ENCODE data around the gene TMPRSS13.
"Not testable (repeated sequence)": the region's sequence is repeated elsewhere in the genome, so short reads cannot be mapped to it uniquely, and the experiment has no call there.

The TMPRSS13 gene

DNA sequence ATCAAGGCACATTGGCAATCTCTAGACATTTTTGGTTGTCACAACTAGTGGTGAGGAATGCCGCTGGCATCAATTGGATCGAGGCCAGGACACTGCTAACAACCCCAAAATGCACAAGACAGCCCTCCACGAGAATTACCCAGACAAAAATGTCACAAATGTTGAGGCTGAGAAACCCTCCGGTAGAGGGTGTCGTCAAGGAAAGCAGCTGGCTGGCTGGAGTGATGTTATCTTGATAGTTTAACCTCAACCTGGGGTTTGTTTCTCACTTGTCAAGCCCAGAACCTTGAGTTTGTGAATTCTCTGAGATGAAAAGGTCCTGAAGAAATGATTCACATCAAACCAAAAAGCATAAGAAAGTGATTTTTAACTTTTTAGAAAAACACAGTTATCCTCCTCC lies 21.1 kb upstream of the TMPRSS13 start:
- DNase-seq, result peak; percentile 35

DNA sequence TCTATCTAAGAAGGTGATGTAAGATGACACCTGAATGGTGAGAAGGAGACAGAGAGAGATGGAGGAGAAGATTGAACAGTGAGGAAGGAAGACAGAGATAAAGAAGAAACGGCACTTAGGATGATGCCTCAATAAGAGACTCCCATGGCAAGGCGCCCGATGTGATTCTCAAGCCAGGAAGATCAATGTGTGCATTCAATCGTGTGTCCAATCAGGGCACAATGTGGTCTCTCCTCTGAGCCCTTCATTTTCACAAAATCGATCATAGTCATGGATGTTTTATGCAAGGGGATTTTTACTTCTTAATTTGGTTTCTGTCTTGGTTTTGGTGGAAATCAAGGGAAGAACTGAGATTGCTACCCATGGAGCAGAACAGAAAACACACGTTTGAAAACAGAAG lies 19.9 kb upstream of the TMPRSS13 start:
- peak; percentile 16 for DNase-seq

DNA sequence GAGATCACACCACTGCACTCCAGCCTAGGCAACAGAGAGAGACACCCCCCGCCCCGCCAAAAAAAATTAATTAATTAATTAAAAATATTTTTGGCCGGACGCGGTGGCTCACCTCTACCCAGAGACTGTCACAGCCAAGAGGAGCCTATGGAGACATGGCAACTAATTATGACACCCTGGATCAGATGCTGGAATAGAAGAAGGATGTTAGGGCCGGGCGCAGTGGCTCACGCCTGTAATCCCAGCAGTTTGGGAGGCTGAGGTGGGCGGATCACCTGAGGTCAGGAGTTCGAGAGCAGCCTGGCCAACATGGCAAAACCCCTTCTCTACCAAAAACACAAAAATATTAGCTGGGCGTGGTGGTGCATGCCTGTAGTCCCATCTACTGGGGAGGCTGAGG lies 19.3 kb upstream of the TMPRSS13 start:
- DNase-seq, result not testable (repeated sequence)

DNA sequence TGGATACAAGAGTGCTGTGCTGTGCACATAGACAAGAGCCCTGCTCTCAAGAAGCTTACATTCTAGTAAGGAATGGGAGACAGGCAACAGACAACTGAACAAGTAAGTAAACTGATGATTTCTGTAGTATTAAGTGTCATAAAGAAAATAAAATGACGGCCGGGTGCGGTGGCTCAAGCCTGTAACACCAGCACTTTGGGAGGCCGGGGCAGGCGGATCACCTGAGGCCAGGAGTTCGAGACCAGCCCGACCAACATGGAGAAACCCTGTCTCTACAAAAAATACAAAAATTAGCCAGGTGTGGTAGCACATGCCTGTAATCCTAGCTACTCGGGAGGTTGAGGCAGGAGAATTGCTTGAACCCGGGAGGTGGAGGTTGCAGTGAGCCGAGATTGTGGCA lies 18.5 kb upstream of the TMPRSS13 start:
- DNase-seq, result not testable (repeated sequence)

DNA sequence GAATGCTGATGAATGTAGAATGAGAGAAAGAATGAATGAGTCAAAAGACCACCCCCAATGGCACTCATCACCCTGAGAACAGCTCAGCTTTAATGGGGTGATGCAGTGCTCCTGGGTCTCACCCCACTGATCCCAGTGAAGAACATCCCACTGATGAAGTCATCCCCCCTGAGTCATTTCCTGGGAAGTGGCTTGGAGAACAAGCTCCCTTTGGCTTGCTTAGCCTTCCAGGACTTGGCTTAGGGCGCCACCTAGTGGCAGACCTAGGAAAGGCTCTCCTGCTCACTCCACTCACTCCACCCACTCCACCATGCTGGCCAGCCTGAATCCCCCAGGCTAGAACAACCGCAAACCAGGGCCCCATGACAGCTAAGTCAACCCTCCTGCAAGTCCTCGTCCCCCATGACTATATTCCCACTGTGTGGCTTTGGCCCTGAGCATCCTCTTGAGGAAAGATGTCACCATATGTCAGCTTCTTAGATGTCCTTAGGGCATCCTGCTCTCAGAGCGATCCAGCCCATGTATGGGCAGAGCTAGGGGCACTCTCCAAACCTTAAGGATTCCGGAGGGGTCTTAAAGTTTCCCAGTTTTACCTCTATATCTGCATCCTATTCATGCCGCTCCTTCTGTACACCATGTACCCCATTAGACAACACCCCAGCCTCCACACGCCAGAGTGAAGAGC lies 17.8 kb upstream of the TMPRSS13 start:
- peak; percentile 91 for DNase-seq

DNA sequence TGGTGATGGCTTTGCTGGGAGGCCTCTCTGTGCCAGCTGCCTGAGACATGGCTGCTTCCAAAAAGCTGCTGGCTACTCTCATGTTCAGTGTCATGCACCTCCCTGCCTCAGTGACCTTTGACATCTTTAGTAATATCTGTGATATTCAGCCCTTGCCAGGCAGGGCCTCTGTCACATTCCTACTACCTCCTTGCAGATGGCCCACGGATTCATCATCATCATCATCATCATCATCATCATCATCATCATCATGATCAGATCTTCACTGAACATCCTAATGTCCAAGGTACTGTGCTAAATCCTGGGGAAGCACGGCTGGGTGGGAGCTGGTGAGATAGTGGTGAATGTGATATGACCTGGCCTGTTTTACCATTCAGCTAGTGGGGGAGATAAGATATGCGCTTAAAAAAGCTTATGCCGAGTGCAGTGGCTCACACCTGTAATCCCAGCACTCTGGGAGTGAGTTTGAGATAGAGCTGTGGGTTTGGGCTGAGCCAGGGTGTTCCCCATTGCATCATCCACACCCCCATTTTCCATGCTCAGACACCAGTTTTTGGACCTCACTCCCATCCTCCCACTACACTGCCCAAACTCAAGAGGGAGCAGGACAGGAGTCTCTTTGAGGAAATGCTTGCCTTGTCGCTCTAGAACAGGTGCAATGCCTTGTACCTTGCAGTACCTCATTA lies 17.1 kb upstream of the TMPRSS13 start:
- DNase-seq, result peak; percentile 35

DNA sequence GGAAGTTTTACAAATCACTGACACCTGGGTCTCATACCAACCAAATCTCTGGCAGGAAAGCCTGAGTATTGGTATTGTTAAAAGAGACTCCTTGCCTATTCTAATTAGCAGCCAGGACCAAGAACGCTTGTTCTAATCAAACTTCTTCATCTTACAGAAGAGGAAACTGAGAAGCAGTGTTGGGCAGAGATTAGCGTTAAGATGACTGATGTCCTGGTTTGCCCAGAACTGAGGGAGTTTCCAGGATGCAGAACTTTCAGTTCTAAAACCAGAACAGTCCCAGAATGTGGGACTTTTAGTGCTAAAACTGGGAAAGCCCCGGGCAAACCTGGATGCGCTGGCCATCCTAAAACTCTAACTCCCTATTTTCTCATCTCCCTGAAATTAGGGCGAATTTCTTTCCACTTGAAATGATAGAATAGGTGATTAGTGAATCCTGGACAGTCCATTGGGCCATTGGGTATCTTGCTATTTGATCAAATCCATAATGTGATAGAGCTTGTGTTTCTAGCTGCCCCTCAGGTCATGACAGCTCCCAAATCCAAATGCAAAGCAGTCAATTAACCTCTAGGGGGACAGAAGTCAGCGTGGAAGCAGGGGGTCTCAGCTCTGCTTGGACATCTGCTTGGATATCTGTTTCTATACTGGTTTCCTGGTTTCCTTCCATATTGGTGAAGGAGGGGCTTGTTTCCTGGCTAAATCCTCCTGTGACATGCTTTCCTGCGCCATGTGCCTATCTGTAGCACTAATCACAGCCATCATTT lies 16.0 kb upstream of the TMPRSS13 start:
- peak; percentile 80 for DNase-seq

DNA sequence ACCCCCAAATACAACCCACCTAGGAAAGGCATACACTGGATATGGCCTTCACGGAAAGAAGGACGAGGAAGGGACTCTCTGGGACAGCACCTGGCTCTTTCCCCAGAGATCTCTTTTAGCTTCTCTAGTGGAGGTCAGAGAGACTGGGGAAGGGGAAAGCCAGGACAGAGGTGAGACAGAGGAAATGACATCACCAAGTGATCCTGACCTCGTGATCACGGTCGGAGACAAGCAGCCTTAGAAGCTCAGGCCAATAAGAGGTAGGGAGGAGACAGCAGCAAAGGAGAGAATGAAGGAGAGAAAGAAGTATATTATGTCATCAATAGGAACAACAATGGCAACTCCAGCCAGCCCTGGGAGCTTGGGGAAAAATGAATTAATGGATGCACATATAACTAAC lies 15.4 kb upstream of the TMPRSS13 start:
- peak; percentile 20 for DNase-seq

DNA sequence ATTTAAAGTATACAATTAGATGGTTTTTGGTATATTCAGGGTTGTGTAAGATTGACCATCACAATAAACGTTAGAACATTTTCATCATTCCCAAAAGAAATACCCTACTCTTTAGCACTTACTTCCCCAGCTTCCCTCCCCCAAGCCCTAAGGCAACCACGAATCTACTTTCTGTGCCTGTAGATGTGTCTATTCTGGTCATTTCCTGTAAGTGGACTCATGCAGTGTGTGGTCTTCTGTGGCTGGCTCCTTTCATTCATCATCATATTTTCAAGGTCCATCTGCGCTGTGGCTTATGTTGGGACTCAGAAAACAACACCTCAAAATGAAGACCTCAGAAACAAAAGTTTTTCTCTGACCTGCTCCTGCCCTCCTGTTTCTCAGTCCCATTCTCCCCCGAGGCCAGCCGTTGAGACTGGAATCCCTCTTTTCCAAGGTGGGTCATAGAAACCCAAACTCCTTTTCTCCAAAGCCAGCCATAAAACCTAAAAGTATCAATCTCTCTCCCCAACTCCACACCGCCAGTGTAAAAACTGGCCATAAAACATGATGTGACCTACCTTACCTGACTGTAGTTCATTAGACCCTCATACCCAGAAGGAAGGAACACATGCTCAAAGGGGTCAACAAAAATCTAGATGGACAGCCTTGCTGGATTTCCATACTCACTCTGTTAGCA lies 12.9 kb upstream of the TMPRSS13 start:
- no peak for DNase-seq

DNA sequence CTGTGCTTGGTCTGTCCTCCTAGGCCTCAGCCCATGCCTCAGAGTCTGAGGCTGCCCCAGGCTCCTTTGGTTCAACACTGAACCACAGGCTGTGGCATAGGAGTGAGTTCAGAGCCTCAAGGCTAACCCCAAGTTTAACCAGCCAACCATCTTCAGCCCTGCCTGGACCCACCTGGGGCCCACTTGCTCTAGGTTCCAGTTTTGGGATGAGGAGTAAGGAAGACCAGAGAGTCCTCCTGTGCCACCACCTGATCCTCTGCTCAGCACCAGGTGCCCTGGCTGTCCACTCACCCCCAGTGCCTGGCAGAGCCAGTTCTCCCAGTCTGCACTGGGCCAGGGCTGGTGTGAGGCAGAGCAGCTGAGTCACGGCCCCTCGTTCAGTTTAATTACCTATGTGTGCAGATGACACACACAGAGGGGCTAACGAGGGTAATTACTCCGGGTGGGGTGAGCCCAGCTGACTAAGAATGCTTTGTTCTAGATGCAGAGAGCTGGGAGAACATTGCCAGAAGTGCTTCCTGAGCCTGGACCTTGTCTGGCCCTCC lies 12.0 kb upstream of the TMPRSS13 start:
- DNase-seq, result no peak

DNA sequence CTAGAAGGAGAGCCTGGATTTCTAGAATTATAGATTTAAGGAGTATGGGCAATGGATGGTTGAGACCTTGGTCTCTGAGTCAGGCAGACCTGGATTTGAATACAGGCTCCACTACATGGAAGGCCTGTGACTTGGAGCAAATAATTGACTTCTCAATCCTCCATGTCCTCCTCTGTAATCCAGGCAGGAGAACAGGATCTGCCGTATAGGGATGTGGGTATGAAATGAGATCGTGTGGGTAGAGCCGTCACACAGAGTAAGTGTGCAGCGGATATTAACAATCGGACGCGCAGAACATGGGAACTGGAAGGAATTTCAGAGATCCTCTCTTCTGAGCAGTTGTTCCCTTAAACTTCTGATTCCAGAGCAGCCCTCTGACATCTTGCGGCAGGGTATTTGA lies 11.5 kb upstream of the TMPRSS13 start:
- DNase-seq, result no peak

DNA sequence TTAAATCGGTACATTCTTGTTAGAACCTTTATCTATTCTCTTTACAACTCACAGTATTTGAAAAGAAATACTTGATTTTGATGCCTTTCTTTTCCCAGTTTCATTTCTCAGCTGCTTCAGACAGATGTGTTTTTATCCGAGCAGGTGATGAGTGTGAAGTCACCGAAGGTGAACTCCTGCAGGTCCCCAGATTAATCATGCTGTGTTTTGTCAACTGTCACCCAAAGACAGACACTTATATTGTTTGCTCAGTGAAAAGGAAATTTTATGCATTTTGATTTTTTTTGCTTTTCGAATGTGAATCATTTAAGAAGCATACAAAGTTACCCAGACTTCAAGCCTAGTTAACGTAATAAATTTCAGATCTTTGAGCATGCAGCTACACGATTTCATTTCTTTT lies 7.8 kb upstream of the TMPRSS13 start:
- DNase-seq, result no peak

DNA sequence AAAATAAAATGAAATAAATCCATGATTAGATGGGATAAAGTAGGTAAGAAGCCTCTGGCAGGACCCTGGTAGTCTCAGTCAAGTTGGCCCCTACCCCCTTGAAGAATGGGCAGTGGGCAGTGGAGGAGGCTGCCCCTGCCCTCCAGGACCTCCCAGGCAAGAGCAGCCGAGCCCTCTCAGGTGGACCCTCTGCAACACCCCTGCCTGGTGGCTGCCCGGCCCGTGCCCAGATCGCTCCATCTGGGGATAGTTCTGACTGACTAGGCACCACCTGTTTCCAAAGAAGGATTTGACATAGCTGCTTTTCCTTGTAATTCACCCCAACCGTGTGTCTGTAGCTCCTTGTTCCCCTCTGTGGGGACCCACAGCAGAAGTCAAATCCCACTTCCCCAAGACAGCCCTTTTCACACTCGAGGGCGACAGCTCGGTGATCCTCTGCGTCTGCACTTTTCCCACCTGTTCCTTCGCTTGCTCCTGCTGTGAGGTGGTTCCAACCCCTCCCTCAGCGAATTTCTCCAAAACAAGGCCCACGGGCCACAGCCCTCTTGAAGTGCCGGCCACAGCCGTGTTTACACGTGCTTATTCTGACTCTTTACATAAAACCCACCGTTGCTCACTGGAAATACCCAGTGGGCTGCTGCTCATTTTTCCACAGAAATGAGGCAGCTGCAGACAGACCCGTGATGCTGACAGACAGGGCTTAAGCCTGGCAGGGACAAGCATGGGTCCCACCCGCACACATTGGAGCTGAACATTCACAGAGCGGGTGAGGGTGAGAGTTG lies 5.5 kb upstream of the TMPRSS13 start:
- DNase-seq, result no peak

DNA sequence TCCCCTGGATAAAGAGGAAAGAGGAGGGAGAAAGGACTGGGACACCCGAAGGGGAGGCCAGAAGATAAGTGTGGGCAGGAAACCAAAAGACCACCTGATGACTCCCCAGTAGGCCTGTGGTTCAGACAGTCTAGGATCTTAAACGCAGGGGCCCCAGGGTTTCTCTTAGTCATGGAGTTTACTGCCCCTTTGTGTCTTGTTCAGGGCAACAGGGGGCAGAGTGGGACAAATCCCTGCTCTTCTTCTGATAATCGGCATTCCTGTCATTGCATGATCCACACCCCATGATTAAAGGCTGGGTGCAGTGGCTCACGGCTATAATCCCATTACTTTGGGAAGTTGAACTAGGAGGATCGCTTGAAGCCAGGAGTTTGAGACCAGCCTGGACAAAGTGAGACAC lies 4.7 kb upstream of the TMPRSS13 start:
- no peak for DNase-seq

DNA sequence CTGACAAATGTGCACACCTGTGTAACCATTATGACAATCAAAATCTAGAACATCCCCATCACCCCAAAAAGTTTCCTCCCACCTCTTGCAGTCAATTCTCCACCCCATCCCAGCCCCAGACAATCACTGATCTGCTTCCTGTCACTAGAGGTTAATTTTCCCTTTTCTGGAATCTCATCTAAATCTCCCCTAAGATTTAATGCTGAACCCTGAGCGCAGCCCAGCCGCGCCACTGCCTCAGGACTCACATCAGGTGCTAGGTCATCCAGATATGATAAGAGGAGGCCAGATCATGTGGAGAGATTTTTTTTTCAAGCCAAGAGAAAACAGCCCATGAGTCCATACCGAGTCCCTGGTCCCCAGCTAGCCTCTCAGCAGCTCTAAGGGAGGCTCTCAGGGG lies 4.3 kb upstream of the TMPRSS13 start:
- no peak for DNase-seq

DNA sequence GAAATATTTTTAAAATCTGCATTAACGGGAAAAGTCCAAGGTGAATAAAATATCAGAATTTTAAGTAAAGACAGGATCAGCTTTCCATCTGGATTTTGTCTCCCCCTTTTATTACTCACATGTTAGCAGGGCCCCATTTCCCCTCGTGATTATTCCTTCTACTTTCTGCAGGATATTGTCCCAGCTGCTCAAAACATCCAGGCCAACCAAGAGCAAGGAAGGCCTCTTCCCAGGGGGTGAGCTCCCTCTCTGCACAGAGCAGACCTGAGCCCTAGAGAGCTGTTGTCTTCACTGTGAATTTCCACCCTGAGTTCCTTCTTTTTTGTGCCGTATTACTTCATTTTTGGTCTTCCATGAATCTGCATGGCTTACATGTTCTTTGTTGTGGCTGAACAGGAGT lies 3.7 kb upstream of the TMPRSS13 start:
- no peak for DNase-seq

DNA sequence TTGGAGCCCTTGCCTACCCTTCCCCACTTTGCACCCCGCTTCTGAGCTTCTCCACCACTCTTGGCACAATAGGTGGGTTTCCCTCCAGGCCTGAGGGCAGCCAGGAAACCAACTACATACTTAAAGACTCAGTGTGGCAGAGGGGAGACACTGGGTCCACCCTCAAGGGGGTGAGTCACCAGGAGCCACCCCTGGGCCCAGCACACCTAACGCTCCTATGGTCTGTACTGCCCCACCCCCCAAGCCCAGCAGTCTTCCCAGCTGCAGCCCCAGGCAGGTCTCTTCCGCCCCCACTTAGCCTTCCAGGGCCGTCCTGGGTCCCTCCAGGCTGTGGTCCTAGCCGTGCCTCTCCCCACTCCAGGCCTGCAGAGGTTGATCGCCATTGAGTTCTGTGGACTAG lies 3.2 kb upstream of the TMPRSS13 start:
- DNase-seq, result no peak

DNA sequence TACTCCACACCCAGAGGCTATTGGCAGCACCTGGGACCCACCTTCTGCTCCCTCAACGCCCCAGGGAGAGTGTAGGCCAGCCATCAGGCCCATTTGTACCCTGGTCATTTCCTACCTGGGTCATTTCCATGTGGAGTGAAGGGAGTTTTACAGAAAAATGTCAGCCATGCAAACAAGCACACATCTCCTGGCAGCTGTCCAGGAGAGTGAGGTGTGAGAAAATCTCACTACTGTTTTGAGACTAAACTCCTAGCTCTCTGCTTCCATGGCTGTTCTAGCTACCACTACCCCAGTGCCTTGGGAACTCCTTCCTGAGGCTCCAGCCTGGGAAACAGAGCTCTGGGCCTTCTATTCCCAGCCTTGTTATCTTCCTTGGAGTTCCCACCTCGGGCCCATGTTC lies 2.8 kb upstream of the TMPRSS13 start:
- no peak for DNase-seq

DNA sequence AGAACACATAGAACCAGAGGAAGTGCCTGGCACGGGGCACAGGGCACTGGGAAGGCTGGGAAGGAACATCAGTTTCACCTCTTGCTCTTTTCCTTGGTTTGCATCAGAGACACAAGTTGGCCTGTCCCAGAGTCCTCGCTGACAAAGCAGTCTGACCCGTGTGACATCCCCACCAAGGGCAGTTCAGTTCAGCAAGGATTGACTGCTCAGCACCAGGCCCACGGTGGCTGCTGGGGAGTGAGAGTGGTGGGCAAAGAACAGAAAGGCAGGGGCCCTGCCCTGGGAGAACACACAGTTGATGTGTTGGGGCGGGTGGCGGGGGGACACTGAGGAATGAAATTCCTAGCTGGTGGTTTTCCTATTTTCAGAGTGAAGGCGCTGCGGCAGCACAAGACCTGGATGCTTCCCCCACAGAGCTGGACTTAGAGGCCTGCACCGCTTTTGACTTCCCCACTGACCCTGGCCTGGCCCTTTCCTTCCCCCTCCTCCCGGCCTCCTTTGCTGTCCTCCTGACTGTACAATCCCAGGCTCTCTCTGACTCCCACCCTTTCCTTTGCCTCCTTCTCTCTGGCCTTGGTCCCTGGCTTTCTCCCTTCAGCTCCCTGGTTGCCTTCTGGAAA lies 2.2 kb upstream of the TMPRSS13 start:
- DNase-seq, result no peak

DNA sequence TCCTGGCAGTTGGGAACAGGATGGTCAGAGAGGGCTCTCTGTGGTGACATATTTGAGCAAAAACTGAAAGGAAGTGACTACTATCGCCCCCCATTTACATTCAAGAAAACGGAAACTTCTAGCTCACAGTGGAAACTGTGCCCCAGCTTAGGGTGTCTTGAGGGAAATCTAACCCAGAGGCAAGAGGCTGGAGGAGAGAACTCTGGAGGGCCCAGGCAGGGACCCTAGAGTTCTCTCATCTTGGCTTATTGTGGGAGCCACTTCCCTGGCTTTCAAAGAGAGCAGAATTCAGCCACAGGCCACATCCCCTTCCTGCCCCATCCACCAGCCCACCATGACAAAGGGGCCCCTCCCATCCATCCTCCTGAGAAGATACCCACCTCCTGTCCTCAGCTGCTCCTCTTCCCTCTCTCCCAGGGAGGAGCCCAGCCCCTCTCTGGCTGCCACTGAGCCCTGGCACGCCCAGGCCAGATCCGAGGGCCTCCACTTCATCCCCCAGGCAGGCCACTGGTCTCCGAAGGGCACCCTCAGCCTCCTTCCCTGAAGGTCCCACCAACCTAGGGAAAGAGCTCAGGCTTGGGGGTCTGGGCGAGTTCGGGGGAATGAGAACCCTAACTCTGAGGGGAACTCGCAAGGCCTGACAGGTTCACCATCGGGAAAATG lies 1.6 kb upstream of the TMPRSS13 start:
- DNase-seq, result no peak

DNA sequence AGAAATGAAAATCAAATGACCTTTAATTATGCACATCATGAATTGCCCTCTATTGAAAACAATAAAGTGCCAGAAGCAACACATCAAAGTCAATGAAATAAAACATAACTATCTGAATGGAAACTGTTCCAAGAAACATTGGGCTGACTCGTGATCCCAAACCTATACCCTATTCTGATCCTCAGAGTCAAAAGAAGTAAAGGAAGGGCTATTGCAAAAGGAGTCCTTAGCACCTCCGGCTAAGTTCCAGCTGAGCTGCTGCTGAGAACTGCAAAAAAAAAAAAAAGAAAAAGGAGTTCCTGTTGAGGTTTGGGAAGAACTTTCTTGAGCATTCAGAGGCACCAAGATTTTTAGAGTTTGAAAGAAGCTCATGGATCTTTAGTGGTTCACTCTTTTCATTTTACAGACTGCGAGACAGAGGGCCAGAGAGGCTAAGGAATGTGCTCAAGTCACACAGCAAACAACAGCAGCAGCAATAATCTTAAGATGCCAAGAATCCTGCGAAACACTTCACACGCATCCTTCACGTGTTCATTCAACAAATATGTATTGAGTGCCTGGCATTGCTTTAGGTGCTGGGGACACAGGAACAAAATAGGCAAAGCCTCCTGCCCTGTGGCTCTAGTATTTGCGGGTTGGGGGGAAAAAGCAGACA lies 841 bp upstream of the TMPRSS13 start:
- DNase-seq, result no peak

Measured in inflammatory macrophage treated with lipopolysaccharide for 4 hours (primary cell).